Measurements from ENCODE around the gene SIRPB1.

SIRPB1 gene

DNA sequence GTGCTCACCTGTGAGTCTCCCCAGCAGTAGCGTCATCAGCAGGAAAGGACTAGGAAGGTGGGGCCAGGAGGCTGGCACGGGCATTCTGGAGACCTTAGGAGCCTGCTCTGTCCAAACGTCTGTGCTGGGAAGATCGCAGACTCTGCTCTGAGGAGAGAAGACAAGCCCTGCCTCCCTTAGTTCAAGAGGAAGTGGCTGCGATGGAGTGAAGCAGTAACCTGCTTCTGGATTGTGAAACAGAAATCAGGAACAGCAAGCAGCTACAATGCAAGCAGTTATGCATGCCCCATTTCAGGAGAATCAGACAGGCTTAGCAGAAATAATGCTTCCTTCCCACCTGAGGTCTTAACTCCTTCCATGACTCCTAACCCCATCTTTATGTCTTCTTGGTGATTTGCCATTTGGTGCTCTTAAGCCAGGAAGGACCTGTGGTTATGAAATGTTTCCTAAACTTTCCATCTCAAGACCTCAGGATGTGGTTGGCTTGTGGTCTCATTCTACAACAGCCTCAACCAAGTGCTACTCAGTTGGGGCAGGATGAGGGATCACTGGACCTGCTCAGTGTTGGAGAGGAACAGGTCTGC is at the start of gene SIRPB1:
SIRPB1 (minus strand) TSS at position 149 of the 584 bp plus-strand sequence; CDS start at position 84, 65 bp downstream.
- TF ChIP-seq, protein P1, sequence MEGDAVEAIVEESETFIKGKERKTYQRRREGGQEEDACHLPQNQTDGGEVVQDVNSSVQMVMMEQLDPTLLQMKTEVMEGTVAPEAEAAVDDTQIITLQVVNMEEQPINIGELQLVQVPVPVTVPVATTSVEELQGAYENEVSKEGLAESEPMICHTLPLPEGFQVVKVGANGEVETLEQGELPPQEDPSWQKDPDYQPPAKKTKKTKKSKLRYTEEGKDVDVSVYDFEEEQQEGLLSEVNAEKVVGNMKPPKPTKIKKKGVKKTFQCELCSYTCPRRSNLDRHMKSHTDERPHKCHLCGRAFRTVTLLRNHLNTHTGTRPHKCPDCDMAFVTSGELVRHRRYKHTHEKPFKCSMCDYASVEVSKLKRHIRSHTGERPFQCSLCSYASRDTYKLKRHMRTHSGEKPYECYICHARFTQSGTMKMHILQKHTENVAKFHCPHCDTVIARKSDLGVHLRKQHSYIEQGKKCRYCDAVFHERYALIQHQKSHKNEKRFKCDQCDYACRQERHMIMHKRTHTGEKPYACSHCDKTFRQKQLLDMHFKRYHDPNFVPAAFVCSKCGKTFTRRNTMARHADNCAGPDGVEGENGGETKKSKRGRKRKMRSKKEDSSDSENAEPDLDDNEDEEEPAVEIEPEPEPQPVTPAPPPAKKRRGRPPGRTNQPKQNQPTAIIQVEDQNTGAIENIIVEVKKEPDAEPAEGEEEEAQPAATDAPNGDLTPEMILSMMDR (IDR thresholded peaks at IDR 0.05; ENCODE audit: low read length, missing control alignments), result no peak
- H3K4me3 ChIP-seq (replicated peaks; ENCODE audit: low read depth, low read length), result no peak within 1 kb of the TSS
- no peak for DNase-seq (ENCODE audit: low read depth)

DNA sequence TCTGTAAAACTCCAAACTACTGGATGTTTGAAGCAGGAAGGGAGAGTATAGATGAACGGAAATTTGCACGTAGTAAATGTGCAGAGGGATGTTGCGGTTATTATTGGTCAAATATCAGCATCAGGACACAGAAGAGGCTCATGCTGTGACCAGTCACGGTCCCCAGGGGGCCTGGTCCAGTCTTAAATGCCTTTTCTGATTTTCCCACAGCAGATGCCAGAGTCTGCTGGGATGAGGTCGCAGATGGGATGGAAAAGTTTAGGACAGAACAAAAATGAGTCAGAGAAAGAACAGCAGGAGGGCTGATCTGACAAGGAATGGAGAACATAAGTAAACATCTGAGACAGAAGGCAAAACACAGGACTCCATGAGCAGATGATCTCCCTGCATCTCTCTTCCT is 49.5 kb upstream of the SIRPB1 start:
- DNase-seq (ENCODE audit: low read depth), result no peak
- TF ChIP-seq, protein P1 (IDR thresholded peaks at IDR 0.05; ENCODE audit: low read length, missing control alignments), result no peak
- H3K4me3 ChIP-seq (replicated peaks; ENCODE audit: low read depth, low read length), result no peak overlapping the region

DNA sequence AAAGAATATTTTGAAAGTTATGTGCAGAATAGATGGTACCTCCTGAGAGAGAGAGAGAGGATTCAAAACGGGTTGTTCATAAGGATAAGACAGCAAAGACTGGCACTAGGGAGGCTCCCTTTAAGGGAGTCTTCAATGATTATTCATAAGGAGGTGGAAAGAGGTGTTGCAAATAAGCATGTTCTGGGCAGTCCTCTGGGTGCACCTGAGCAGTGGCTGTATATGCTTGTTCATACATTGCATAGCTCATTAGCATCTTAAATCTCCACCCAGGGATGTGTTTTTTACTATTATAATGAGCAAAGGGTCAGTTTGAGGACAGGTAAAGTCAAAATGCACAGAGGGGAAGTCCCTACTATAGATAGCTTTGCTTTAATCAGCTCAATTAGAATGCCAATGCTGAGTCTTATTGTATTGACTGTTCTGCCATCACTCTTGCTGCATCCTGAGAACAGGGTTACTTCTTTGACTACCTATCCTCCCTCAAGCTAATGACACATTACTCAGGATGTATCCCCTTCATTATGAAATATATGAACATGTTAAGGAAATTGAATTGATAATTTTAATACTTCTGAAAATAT is 47.8 kb upstream of the SIRPB1 start:
- DNase-seq (ENCODE audit: low read depth), result no peak
- TF ChIP-seq, protein P1 (IDR thresholded peaks at IDR 0.05; ENCODE audit: low read length, missing control alignments), result no peak
- no peak overlapping the region for H3K4me3 ChIP-seq (replicated peaks; ENCODE audit: low read depth, low read length)

DNA sequence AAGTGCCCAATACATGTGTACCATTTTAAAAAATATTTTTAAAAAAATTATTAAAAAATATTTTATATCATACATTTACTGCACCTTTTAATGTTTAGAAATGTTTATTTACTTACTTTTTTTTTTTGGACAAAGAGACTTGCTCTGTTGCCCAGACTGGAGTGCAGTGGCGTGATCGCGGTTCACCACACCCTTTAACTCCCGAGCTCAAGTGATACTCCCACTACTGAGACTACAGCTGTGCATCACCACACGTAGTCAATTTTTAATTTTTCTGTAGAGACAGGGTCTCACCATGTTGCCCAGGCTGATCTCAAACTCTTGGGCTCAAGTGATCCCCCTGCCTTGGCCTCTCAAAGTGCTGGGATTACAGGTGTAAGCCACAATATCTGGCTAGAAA is 47.0 kb upstream of the SIRPB1 start:
- TF ChIP-seq, protein P1 (IDR thresholded peaks at IDR 0.05; ENCODE audit: low read length, missing control alignments), result no peak

DNA sequence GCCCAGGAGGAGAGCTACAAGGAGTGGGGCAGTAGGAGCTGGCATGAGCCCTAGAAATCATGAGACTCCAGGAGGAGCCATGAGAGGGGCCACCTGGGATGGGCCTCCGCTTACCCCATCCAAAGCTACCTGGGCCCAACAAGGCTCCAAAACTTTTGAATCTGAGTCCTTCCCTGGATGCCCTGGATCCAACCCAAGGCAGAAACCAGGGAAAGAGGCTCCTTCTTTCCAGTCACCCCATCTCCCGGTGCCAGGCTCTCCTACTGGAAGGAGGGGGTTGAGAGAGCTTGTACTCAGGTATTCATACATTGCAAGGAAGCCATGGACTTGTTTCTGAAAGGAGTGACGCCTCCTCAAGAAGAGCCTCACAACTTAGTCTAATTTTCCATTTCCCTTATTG is 45.5 kb upstream of the SIRPB1 start:
- TF ChIP-seq, protein P1 (IDR thresholded peaks at IDR 0.05; ENCODE audit: low read length, missing control alignments), result no peak
- H3K4me3 ChIP-seq (replicated peaks; ENCODE audit: low read depth, low read length), result no peak overlapping the region
- no peak for DNase-seq (ENCODE audit: low read depth)

More for the DNA sequence above, 47.0 kb upstream of the SIRPB1 start:
- no peak overlapping the region for H3K4me3 ChIP-seq (replicated peaks; ENCODE audit: low read depth, low read length)
- DNase-seq (ENCODE audit: low read depth), result no peak

DNA sequence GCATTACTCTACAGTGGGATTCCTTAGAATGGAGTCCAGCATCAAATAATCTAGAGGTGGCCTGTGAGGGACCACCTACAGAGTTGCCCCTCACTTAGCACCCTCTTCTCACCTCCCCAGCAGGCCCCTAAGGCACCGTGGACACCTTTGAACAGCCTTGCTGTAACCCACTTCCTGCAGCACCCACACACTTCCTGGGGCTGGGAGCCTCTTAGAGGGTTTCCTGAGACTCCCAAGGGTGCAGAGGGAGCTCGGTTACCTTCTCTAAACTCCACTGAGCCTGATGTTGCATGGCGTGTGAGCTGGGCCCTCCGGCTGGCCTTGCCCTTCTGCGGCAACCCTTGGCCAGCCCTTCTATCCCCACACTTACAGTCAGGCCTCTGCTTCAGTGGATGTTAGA is 45.1 kb upstream of the SIRPB1 start:
- TF ChIP-seq, protein P1 (IDR thresholded peaks at IDR 0.05; ENCODE audit: low read length, missing control alignments), result no peak
- H3K4me3 ChIP-seq (replicated peaks; ENCODE audit: low read depth, low read length), result no peak overlapping the region
- no peak for DNase-seq (ENCODE audit: low read depth)

DNA sequence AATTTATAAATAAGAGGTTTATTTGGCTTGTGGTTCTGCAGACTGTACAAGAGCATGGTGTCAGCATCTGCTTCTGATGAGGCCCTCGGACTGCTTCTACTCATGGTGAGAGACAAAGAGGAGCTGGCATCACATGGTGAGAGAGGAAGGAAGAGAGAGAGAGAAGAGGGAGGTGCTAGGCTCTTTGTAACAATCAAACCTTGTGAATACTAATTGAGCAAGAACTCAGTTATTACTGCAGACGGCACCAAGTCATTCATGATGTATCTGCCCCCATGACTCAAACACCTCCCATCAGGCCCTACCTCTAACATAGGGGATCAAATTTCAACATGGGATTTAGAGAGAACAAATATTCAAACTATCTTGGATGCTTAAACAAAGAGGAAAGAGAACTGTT is 44.1 kb upstream of the SIRPB1 start:
- TF ChIP-seq, protein P1 (IDR thresholded peaks at IDR 0.05; ENCODE audit: low read length, missing control alignments), result no peak
- no peak overlapping the region for H3K4me3 ChIP-seq (replicated peaks; ENCODE audit: low read depth, low read length)
- no peak for DNase-seq (ENCODE audit: low read depth)
